Muscle layer of duodenum (tissue), 2 donors: Measurements from ENCODE around the gene CDH23.

Experiments used
- H3K27ac ChIP-seq: one replicate; pipeline ENCODE4 v1.7.0; 2013; ENCODE audit warnings: mild to moderate bottlenecking, low read length
- H3K27me3 ChIP-seq: one replicate; pipeline ENCODE4 v1.7.0; 2013; ENCODE audit warnings: low read depth, mild to moderate bottlenecking, control low read depth, low read length
- H3K36me3 ChIP-seq, 2 donors: one replicate each; pipeline ENCODE4 v1.7.0; 2013; ENCODE audit warnings: low read length in 2 of 2, control low read depth in 1 of 2, mild to moderate bottlenecking in 1 of 2; ENCODE audit not compliant: insufficient read depth in 2 of 2, control insufficient read depth in 1 of 2
- H3K4me1 ChIP-seq, 2 donors: one replicate each; pipeline ENCODE4 v1.7.0; 2013; ENCODE audit warnings: low read length in 2 of 2, mild to moderate bottlenecking in 2 of 2, control low read depth in 1 of 2, moderate library complexity in 1 of 2; ENCODE audit not compliant: insufficient read depth in 2 of 2, control insufficient read depth in 1 of 2
- H3K4me3 ChIP-seq, 2 donors: one replicate each; pipeline ENCODE4 v1.7.0; 2013; ENCODE audit warnings: low read length in 2 of 2, low read depth in 1 of 2, mild to moderate bottlenecking in 1 of 2
- H3K9me3 ChIP-seq, 2 donors: one replicate each; pipeline ENCODE4 v1.7.0; 2013; ENCODE audit warnings: low read length in 2 of 2, control low read depth in 1 of 2, mild to moderate bottlenecking in 1 of 2; ENCODE audit not compliant: control insufficient read depth in 1 of 2
- donor health status: healthy.

The CDH23 gene

GRCh38 chr10:71621231-71622153 lies 224.8 kb downstream of the CDH23 start:
- H3K27ac ChIP-seq, result no peak overlapping the region
- no peaks in the 10 kb centered on the region for H3K36me3 ChIP-seq
- no peaks in the 10 kb centered on the region for H3K9me3 ChIP-seq
- H3K4me3 ChIP-seq, result no peak overlapping the region
- peaks cover 16 to 33% of the 10 kb centered on the region in 2 donors for H3K4me1 ChIP-seq
- H3K27me3 ChIP-seq, result no peaks in the 10 kb centered on the region

- Histone ChIP-seq H3K27me3 (no peaks in the 10 kb centered on the region), H3K4me1 (peaks cover 16 to 33% of the 10 kb centered on the region in 2 donors), H3K4me3 (no peak overlapping the region), H3K36me3 (no peaks in the 10 kb centered on the region), H3K9me3 (no peaks in the 10 kb centered on the region), H3K27ac (no peak overlapping the region)
Observed at GRCh38 chr10:71622154-71622526, 225.4 kb downstream of the CDH23 start.

- H3K4me1 ChIP-seq, result peaks cover 16 to 33% of the 10 kb centered on the region in 2 donors
- H3K27me3 ChIP-seq, result no peaks in the 10 kb centered on the region
- no peaks in the 10 kb centered on the region for H3K9me3 ChIP-seq
- no peaks in the 10 kb centered on the region for H3K36me3 ChIP-seq
- H3K27ac ChIP-seq, result no peak overlapping the region
- H3K4me3 ChIP-seq, result no peak overlapping the region
Observed at GRCh38 chr10:71622616-71623015, 225.9 kb downstream of the CDH23 start.

GRCh38 chr10:71623098-71623985 lies 226.6 kb downstream of the CDH23 start:
- Histone ChIP-seq H3K36me3 (no peaks in the 10 kb centered on the region), H3K27ac (no peak overlapping the region), H3K4me1 (peaks cover 16 to 33% of the 10 kb centered on the region in 2 donors), H3K4me3 (no peak overlapping the region), H3K9me3 (no peaks in the 10 kb centered on the region), H3K27me3 (no peaks in the 10 kb centered on the region)

- Histone ChIP-seq H3K4me3 (no peak overlapping the region), H3K36me3 (no peaks in the 10 kb centered on the region), H3K4me1 (peaks cover 16 to 33% of the 10 kb centered on the region in 2 donors), H3K9me3 (no peaks in the 10 kb centered on the region), H3K27ac (no peak overlapping the region), H3K27me3 (no peaks in the 10 kb centered on the region)
Observed at GRCh38 chr10:71623986-71624291, 227.2 kb downstream of the CDH23 start.

- Histone ChIP-seq H3K36me3 (no peaks in the 10 kb centered on the region), H3K9me3 (no peaks in the 10 kb centered on the region), H3K27ac (no peak overlapping the region), H3K4me3 (no peak overlapping the region), H3K4me1 (peaks cover 16 to 27% of the 10 kb centered on the region in 2 donors), H3K27me3 (no peaks in the 10 kb centered on the region)
Observed at GRCh38 chr10:71625445-71626175, 228.9 kb downstream of the CDH23 start.

- Histone ChIP-seq H3K27ac (no peak overlapping the region), H3K36me3 (no peaks in the 10 kb centered on the region), H3K4me3 (no peak overlapping the region)
Observed at GRCh38 chr10:71627230-71627939, 230.7 kb downstream of the CDH23 start.

GRCh38 chr10:71627956-71628355 lies 231.2 kb downstream of the CDH23 start:
- Histone ChIP-seq H3K27me3 (no peaks in the 10 kb centered on the region), H3K4me1 (peaks cover 2 to 4% of the 10 kb centered on the region in 2 donors), H3K9me3 (no peaks in the 10 kb centered on the region), H3K27ac (no peak overlapping the region), H3K36me3 (no peaks in the 10 kb centered on the region), H3K4me3 (no peak overlapping the region)

More at GRCh38 chr10:71627230-71627939, 230.7 kb downstream of the CDH23 start:
- H3K27me3 ChIP-seq, result no peaks in the 10 kb centered on the region
- H3K4me1 ChIP-seq, result peaks cover 6 to 10% of the 10 kb centered on the region in 2 donors
- H3K9me3 ChIP-seq, result no peaks in the 10 kb centered on the region

- Histone ChIP-seq H3K4me3 (no peak overlapping the region), H3K9me3 (no peaks in the 10 kb centered on the region), H3K27me3 (no peaks in the 10 kb centered on the region), H3K36me3 (no peaks in the 10 kb centered on the region), H3K4me1 (no peaks in the 10 kb centered on the region), H3K27ac (no peak overlapping the region)
Observed at GRCh38 chr10:71629131-71629530, 232.4 kb downstream of the CDH23 start.

- no peak overlapping the region for H3K27ac ChIP-seq
- H3K4me1 ChIP-seq, result no peaks in the 10 kb centered on the region
- no peaks in the 10 kb centered on the region for H3K9me3 ChIP-seq
- no peak overlapping the region for H3K4me3 ChIP-seq
- no peaks in the 10 kb centered on the region for H3K27me3 ChIP-seq
- no peaks in the 10 kb centered on the region for H3K36me3 ChIP-seq
Observed at GRCh38 chr10:71630168-71630567, 233.4 kb downstream of the CDH23 start.
